Ishikawa (cell line): ENCODE data around the gene ANKRD66.

Experiments used
- MAX ChIP-seq: IDR thresholded peaks from 2 replicates; pipeline ENCODE4 v1.6.1; 2012
- RAD21 ChIP-seq: IDR thresholded peaks from 2 replicates; pipeline ENCODE4 v1.6.1; 2012; ENCODE audit warnings: low read depth

GRCh38 chr6:46748940-46749503, 2.3 kb downstream of the ANKRD66 start:
- TF ChIP-seq MAX: no peak
- no peak for TF ChIP-seq RAD21
